ENCODE measurements around the gene COL4A1.

COL4A1 gene

GRCh38 chr13:110266983-110267382 is 40.0 kb downstream of the COL4A1 start:
- no peak overlapping the region for H3K56ac ChIP-seq (ENCODE audit: low read length)
- H3K79me2 ChIP-seq (ENCODE audit: control insufficient read depth, insufficient read depth, low read length): no peaks in the 10 kb centered on the region
- no peak overlapping the region for H2AK5ac ChIP-seq (ENCODE audit: low read length)
- no peak overlapping the region for H2BK5ac ChIP-seq (ENCODE audit: low read length)
- no CpG with 5 or more reads among the region's 10 CpGs for WGBS (ENCODE audit: extremely low coverage, insufficient coverage, low lambda C conversion rate)
- H3K9ac ChIP-seq (ENCODE audit: low read length): no peak overlapping the region
- no peak overlapping the region for H3K4ac ChIP-seq (ENCODE audit: low read depth, low read length)
- DNase-seq: peak; percentile 64
- no peaks in the 10 kb centered on the region for H3K27me3 ChIP-seq (ENCODE audit: insufficient read depth, low read length, poor library complexity)
- peaks cover 19% of the 10 kb centered on the region for H3K79me1 ChIP-seq (ENCODE audit: low read length)
- no peak overlapping the region for H3K23ac ChIP-seq (ENCODE audit: low read length)
- H3K4me1 ChIP-seq (ENCODE audit: control insufficient read depth, low read depth, low read length): peaks cover 15% of the 10 kb centered on the region
- H2BK120ac ChIP-seq (ENCODE audit: low read depth, low read length): no peak overlapping the region
- H3K4me3 ChIP-seq (ENCODE audit: low read length): no peak overlapping the region
- no peak overlapping the region for H2BK15ac ChIP-seq (replicated peaks; ENCODE audit: low read depth)
- no peak overlapping the region for H4K8ac ChIP-seq (ENCODE audit: low read depth, low read length)
- H3K36me3 ChIP-seq (ENCODE audit: control insufficient read depth, insufficient read depth, low read length): no peaks in the 10 kb centered on the region
- H3K18ac ChIP-seq (ENCODE audit: low read length): no peak overlapping the region
- no peak overlapping the region for H4K5ac ChIP-seq (ENCODE audit: low read length)
- H3K4me2 ChIP-seq (ENCODE audit: low read length): no peak overlapping the region
- H3K27ac ChIP-seq (ENCODE audit: low read depth, low read length): no peak overlapping the region

- no peak overlapping the region for H4K5ac ChIP-seq (ENCODE audit: low read length)
- H3K27me3 ChIP-seq (ENCODE audit: insufficient read depth, low read length, poor library complexity): no peaks in the 10 kb centered on the region
- no CpG with 5 or more reads among the region's 8 CpGs for WGBS (ENCODE audit: extremely low coverage, insufficient coverage, low lambda C conversion rate)
- no peak overlapping the region for H2BK120ac ChIP-seq (ENCODE audit: low read depth, low read length)
- no peak overlapping the region for H3K9ac ChIP-seq (ENCODE audit: low read length)
- no peak overlapping the region for H2BK5ac ChIP-seq (ENCODE audit: low read length)
- H3K23ac ChIP-seq (ENCODE audit: low read length): no peak overlapping the region
- H3K4me3 ChIP-seq (ENCODE audit: low read length): no peak overlapping the region
- H3K4ac ChIP-seq (ENCODE audit: low read depth, low read length): no peak overlapping the region
- no peak overlapping the region for H3K56ac ChIP-seq (ENCODE audit: low read length)
- H3K18ac ChIP-seq (ENCODE audit: low read length): no peak overlapping the region
- H3K4me2 ChIP-seq (ENCODE audit: low read length): no peak overlapping the region
- H3K4me1 ChIP-seq (ENCODE audit: control insufficient read depth, low read depth, low read length): peaks cover 15% of the 10 kb centered on the region
- no peak overlapping the region for H2BK15ac ChIP-seq (replicated peaks; ENCODE audit: low read depth)
- no peak overlapping the region for H4K8ac ChIP-seq (ENCODE audit: low read depth, low read length)
- no peak for DNase-seq
- peaks cover 19% of the 10 kb centered on the region for H3K79me1 ChIP-seq (ENCODE audit: low read length)
- H3K27ac ChIP-seq (ENCODE audit: low read depth, low read length): no peak overlapping the region
- no peak overlapping the region for H2AK5ac ChIP-seq (ENCODE audit: low read length)
- no peaks in the 10 kb centered on the region for H3K79me2 ChIP-seq (ENCODE audit: control insufficient read depth, insufficient read depth, low read length)
- H3K36me3 ChIP-seq (ENCODE audit: control insufficient read depth, insufficient read depth, low read length): no peaks in the 10 kb centered on the region
Measured at GRCh38 chr13:110266431-110266809, 40.5 kb downstream of the COL4A1 start.

- Histone ChIP-seq H4K8ac (ENCODE audit: low read depth, low read length) (no peak overlapping the region), H2BK120ac (ENCODE audit: low read depth, low read length) (no peak overlapping the region), H3K23ac (ENCODE audit: low read length) (no peak overlapping the region), H3K9ac (ENCODE audit: low read length) (no peak overlapping the region), H2BK15ac (replicated peaks; ENCODE audit: low read depth) (no peak overlapping the region), H3K79me1 (ENCODE audit: low read length) (peaks cover 16% of the 10 kb centered on the region), H3K4me3 (ENCODE audit: low read length) (no peak overlapping the region), H3K4ac (ENCODE audit: low read depth, low read length) (no peak overlapping the region), H2AK5ac (ENCODE audit: low read length) (no peak overlapping the region), H4K5ac (ENCODE audit: low read length) (no peak overlapping the region), H3K36me3 (ENCODE audit: control insufficient read depth, insufficient read depth, low read length) (no peaks in the 10 kb centered on the region), H3K27ac (ENCODE audit: low read depth, low read length) (no peak overlapping the region), H3K79me2 (ENCODE audit: control insufficient read depth, insufficient read depth, low read length) (no peaks in the 10 kb centered on the region), H3K56ac (ENCODE audit: low read length) (peak overlapping the region; percentile 17), H3K27me3 (ENCODE audit: insufficient read depth, low read length, poor library complexity) (no peaks in the 10 kb centered on the region), H3K18ac (ENCODE audit: low read length) (no peak overlapping the region), H3K4me1 (ENCODE audit: control insufficient read depth, low read depth, low read length) (peaks cover 15% of the 10 kb centered on the region), H3K4me2 (ENCODE audit: low read length) (no peak overlapping the region), H2BK5ac (ENCODE audit: low read length) (no peak overlapping the region)
- no CpG with 5 or more reads among the region's 38 CpGs for WGBS (ENCODE audit: extremely low coverage, insufficient coverage, low lambda C conversion rate)
- peak; percentile 36 for DNase-seq
Measured at GRCh38 chr13:110265682-110266430, 41.1 kb downstream of the COL4A1 start.

- Histone ChIP-seq H3K4me2 (ENCODE audit: low read length) (no peak overlapping the region), H2AK5ac (ENCODE audit: low read length) (no peak overlapping the region), H2BK120ac (ENCODE audit: low read depth, low read length) (no peak overlapping the region), H2BK15ac (replicated peaks; ENCODE audit: low read depth) (no peak overlapping the region), H4K8ac (ENCODE audit: low read depth, low read length) (no peak overlapping the region), H3K36me3 (ENCODE audit: control insufficient read depth, insufficient read depth, low read length) (no peaks in the 10 kb centered on the region), H3K79me1 (ENCODE audit: low read length) (peaks cover 13% of the 10 kb centered on the region), H3K27ac (ENCODE audit: low read depth, low read length) (no peak overlapping the region), H3K27me3 (ENCODE audit: insufficient read depth, low read length, poor library complexity) (no peaks in the 10 kb centered on the region), H3K9ac (ENCODE audit: low read length) (no peak overlapping the region), H4K5ac (ENCODE audit: low read length) (no peak overlapping the region), H3K4me1 (ENCODE audit: control insufficient read depth, low read depth, low read length) (peaks cover 15% of the 10 kb centered on the region), H3K23ac (ENCODE audit: low read length) (no peak overlapping the region), H3K79me2 (ENCODE audit: control insufficient read depth, insufficient read depth, low read length) (no peaks in the 10 kb centered on the region), H3K18ac (ENCODE audit: low read length) (no peak overlapping the region), H3K56ac (ENCODE audit: low read length) (no peak overlapping the region), H3K4me3 (ENCODE audit: low read length) (no peak overlapping the region), H2BK5ac (ENCODE audit: low read length) (no peak overlapping the region), H3K4ac (ENCODE audit: low read depth, low read length) (no peak overlapping the region)
- no CpG with 5 or more reads among the region's 6 CpGs for WGBS (ENCODE audit: extremely low coverage, insufficient coverage, low lambda C conversion rate)
- no peak for DNase-seq
Measured at GRCh38 chr13:110265341-110265681, 41.6 kb downstream of the COL4A1 start.

- no peak overlapping the region for H3K18ac ChIP-seq (ENCODE audit: low read length)
- no peak overlapping the region for H2BK5ac ChIP-seq (ENCODE audit: low read length)
- H3K27ac ChIP-seq (ENCODE audit: low read depth, low read length): no peak overlapping the region
- peak; percentile 28 for DNase-seq
- peaks cover 15% of the 10 kb centered on the region for H3K4me1 ChIP-seq (ENCODE audit: control insufficient read depth, low read depth, low read length)
- peak overlapping the region; percentile 59 for H2AK5ac ChIP-seq (ENCODE audit: low read length)
- H4K8ac ChIP-seq (ENCODE audit: low read depth, low read length): no peak overlapping the region
- no peak overlapping the region for H4K5ac ChIP-seq (ENCODE audit: low read length)
- H2BK120ac ChIP-seq (ENCODE audit: low read depth, low read length): no peak overlapping the region
- no peak overlapping the region for H3K9ac ChIP-seq (ENCODE audit: low read length)
- H3K27me3 ChIP-seq (ENCODE audit: insufficient read depth, low read length, poor library complexity): no peaks in the 10 kb centered on the region
- H3K4ac ChIP-seq (ENCODE audit: low read depth, low read length): no peak overlapping the region
- H2BK15ac ChIP-seq (replicated peaks; ENCODE audit: low read depth): no peak overlapping the region
- H3K79me1 ChIP-seq (ENCODE audit: low read length): peaks cover 11% of the 10 kb centered on the region
- WGBS (ENCODE audit: extremely low coverage, insufficient coverage, low lambda C conversion rate): no CpG with 5 or more reads among the region's 12 CpGs
- H3K4me3 ChIP-seq (ENCODE audit: low read length): no peak overlapping the region
- peak overlapping the region; percentile 44 for H3K56ac ChIP-seq (ENCODE audit: low read length)
- no peak overlapping the region for H3K4me2 ChIP-seq (ENCODE audit: low read length)
- H3K36me3 ChIP-seq (ENCODE audit: control insufficient read depth, insufficient read depth, low read length): no peaks in the 10 kb centered on the region
- no peaks in the 10 kb centered on the region for H3K79me2 ChIP-seq (ENCODE audit: control insufficient read depth, insufficient read depth, low read length)
- no peak overlapping the region for H3K23ac ChIP-seq (ENCODE audit: low read length)
Measured at GRCh38 chr13:110264685-110265275, 42.2 kb downstream of the COL4A1 start.

- H3K4me1 ChIP-seq (ENCODE audit: control insufficient read depth, low read depth, low read length): peaks cover 15% of the 10 kb centered on the region
- H3K36me3 ChIP-seq (ENCODE audit: control insufficient read depth, insufficient read depth, low read length): no peaks in the 10 kb centered on the region
- no peaks in the 10 kb centered on the region for H3K27me3 ChIP-seq (ENCODE audit: insufficient read depth, low read length, poor library complexity)
- H3K18ac ChIP-seq (ENCODE audit: low read length): no peak overlapping the region
- H3K9ac ChIP-seq (ENCODE audit: low read length): no peak overlapping the region
- H3K4ac ChIP-seq (ENCODE audit: low read depth, low read length): no peak overlapping the region
- H2BK120ac ChIP-seq (ENCODE audit: low read depth, low read length): no peak overlapping the region
- no peak overlapping the region for H4K5ac ChIP-seq (ENCODE audit: low read length)
- H3K27ac ChIP-seq (ENCODE audit: low read depth, low read length): no peak overlapping the region
- H2BK5ac ChIP-seq (ENCODE audit: low read length): no peak overlapping the region
- H3K4me2 ChIP-seq (ENCODE audit: low read length): no peak overlapping the region
- peaks cover 11% of the 10 kb centered on the region for H3K79me1 ChIP-seq (ENCODE audit: low read length)
- no peak overlapping the region for H3K4me3 ChIP-seq (ENCODE audit: low read length)
- peak; percentile 23 for DNase-seq
- H3K23ac ChIP-seq (ENCODE audit: low read length): no peak overlapping the region
- H3K56ac ChIP-seq (ENCODE audit: low read length): no peak overlapping the region
- no peak overlapping the region for H2BK15ac ChIP-seq (replicated peaks; ENCODE audit: low read depth)
- no peak overlapping the region for H2AK5ac ChIP-seq (ENCODE audit: low read length)
- no peak overlapping the region for H4K8ac ChIP-seq (ENCODE audit: low read depth, low read length)
- no peaks in the 10 kb centered on the region for H3K79me2 ChIP-seq (ENCODE audit: control insufficient read depth, insufficient read depth, low read length)
- WGBS (ENCODE audit: extremely low coverage, insufficient coverage, low lambda C conversion rate): no CpG with 5 or more reads among the region's 5 CpGs
Measured at GRCh38 chr13:110263888-110264287, 43.1 kb downstream of the COL4A1 start.
